ENCODE data around the gene PFDN4.

The PFDN4 gene

GRCh38 chr20:54174457-54175175, 33.3 kb upstream of the PFDN4 start:
- TF ChIP-seq CTCF (conservative IDR thresholded peaks at IDR 0.05): no peak
- H3K27ac ChIP-seq: no peak overlapping the region

- no peak for TF ChIP-seq CTCF (conservative IDR thresholded peaks at IDR 0.05)
Measured at GRCh38 chr20:54176610-54177009, 31.3 kb upstream of the PFDN4 start.

GRCh38 chr20:54177378-54177777, 30.5 kb upstream of the PFDN4 start:
- H3K27ac ChIP-seq: no peak overlapping the region
- TF ChIP-seq CTCF (conservative IDR thresholded peaks at IDR 0.05): no peak

More at GRCh38 chr20:54176610-54177009, 31.3 kb upstream of the PFDN4 start:
- no peak overlapping the region for H3K27ac ChIP-seq

- H3K27ac ChIP-seq: no peak overlapping the region
- no peak for TF ChIP-seq CTCF (conservative IDR thresholded peaks at IDR 0.05)
Measured at GRCh38 chr20:54178256-54178655, 29.6 kb upstream of the PFDN4 start.

- no peak for TF ChIP-seq CTCF (conservative IDR thresholded peaks at IDR 0.05)
- no peak overlapping the region for H3K27ac ChIP-seq
Measured at GRCh38 chr20:54179946-54180345, 27.9 kb upstream of the PFDN4 start.

GRCh38 chr20:54180931-54181330, 27.0 kb upstream of the PFDN4 start:
- H3K27ac ChIP-seq: no peak overlapping the region

GRCh38 chr20:54184071-54184470, 23.8 kb upstream of the PFDN4 start:
- no peak overlapping the region for H3K27ac ChIP-seq
- TF ChIP-seq CTCF (conservative IDR thresholded peaks at IDR 0.05): no peak

More at GRCh38 chr20:54180931-54181330, 27.0 kb upstream of the PFDN4 start:
- TF ChIP-seq CTCF (conservative IDR thresholded peaks at IDR 0.05): no peak
